ENCODE data around the gene TUBA4B. TPM values are rescaled to one million over a fixed set of nuclear protein-coding genes. Genes with fewer than 3 reads are reported as not detected.

Gene TUBA4B
- total and polyA plus RNA-seq, 2 of the 4 experiments (the other 2 are of a cell fraction): not detected

- TF ChIP-seq ELK1 (IDR thresholded peaks at IDR 0.05; ENCODE audit: borderline replicate concordance, low read depth, low read length): no peak
These were observed 26.3 kb downstream of the TUBA4B start, which contains the start of gene DNAJB2 (continued) for GRCh38 chr2:219279151-219279915.

- WGBS, 2 experiments (ENCODE audit: extremely low coverage in 2 of 2, insufficient read length in 1 of 2): 40% methylated on average over 1 of the region's 12 CpGs; no CpG with 5 or more reads in 1 of the 2 experiments
- DNase-seq: no peak
- POLR2A ChIA-PET (ENCODE audit: unreplicated experiment): no interaction called here
These were observed 27.0 kb downstream of the TUBA4B start for GRCh38 chr2:219279916-219280516.

More at GRCh38 chr2:219279916-219280516, 27.0 kb downstream of the TUBA4B start:
- no peak for ATAC-seq (ENCODE audit: low read depth)
- H3K9me3 ChIP-seq (ENCODE audit: control insufficient read depth, insufficient read depth, low read length): no peaks in the 10 kb centered on the region
- peaks cover 43% of the 10 kb centered on the region for H3K36me3 ChIP-seq (ENCODE audit: control insufficient read depth, insufficient read depth, low read length)
- CTCF ChIA-PET: interaction anchor here (1.1 to 3.2 kb wide), 2 partner anchors 15 to 108 kb away, joined by 3 to 29 read pairs; no protein-coding TSS in a partner anchor
- TF ChIP-seq CHD1 (IDR thresholded peaks at IDR 0.05; ENCODE audit: low read depth, low read length) (0 out of 2 replicates have a peak, but pooled peaks have one; percentile 5), MXI1 (IDR thresholded peaks at IDR 0.05; ENCODE audit: borderline replicate concordance, low read depth, low read length) (no peak), MAFK (IDR thresholded peaks at IDR 0.05; ENCODE audit: low read depth, low read length) (no peak), MAZ (IDR thresholded peaks at IDR 0.05; ENCODE audit: borderline replicate concordance, low read depth, low read length) (no peak), USF2 (IDR thresholded peaks at IDR 0.05; ENCODE audit: low read depth, low read length) (no peak), FOS (IDR thresholded peaks at IDR 0.05; ENCODE audit: low read depth, low read length) (0 out of 2 replicates have a peak, but pooled peaks have one; percentile 1), RAD21 (IDR thresholded peaks at IDR 0.05; ENCODE audit: low read length) (no peak), BHLHE40 (IDR thresholded peaks at IDR 0.05; ENCODE audit: low read depth, low read length) (no peak), CEBPB (IDR thresholded peaks at IDR 0.05; ENCODE audit: low read depth, low read length) (no peak), RCOR1 (IDR thresholded peaks at IDR 0.05; ENCODE audit: insufficient replicate concordance, low read length) (peak; percentile 69)
- H2AFZ ChIP-seq (replicated peaks; ENCODE audit: low read length, poor library complexity): peak overlapping the region; percentile 90
- no peaks in the 10 kb centered on the region for H3K27me3 ChIP-seq (ENCODE audit: control insufficient read depth, insufficient read depth, low read length)
- peak overlapping the region; percentile 82 for H3K27ac ChIP-seq (ENCODE audit: insufficient read depth, low read length)
- no TSS peak for BruUV-seq (replicated peaks)
- H3K23ac ChIP-seq (ENCODE audit: low read depth, low read length): peak overlapping the region; percentile 37; the same call in 1 of the 2 replicates
- peak overlapping the region; percentile 18 for H4K91ac ChIP-seq (ENCODE audit: insufficient read depth, low read depth, low read length)
- H2AK9ac ChIP-seq (replicated peaks; ENCODE audit: low read depth, low read length, poor library complexity): peak overlapping the region; percentile 49
- intact Hi-C loops (cut with micrococcal nuclease): loop anchor here (1.0 to 5.0 kb wide), 3 partner anchors 9 to 103 kb away; partner anchors contain the start of genes ABCB6, CNPPD1 and RETREG2
- peak overlapping the region; percentile 87 for H3K56ac ChIP-seq (ENCODE audit: extremely low read depth, insufficient read depth, low read length)
- dilution Hi-C loops (cut with HindIII; ENCODE audit: low sequenced_read_pairs, unreplicated experiment): no loop called here
- H4K8ac ChIP-seq (ENCODE audit: low read depth in 2 of 2, low read length in 2 of 2): peak overlapping the region; percentile 29 to 49; a peak in 3 of 4 replicates
- peak overlapping the region; percentile 95 for H3K4me2 ChIP-seq (ENCODE audit: low read depth, low read length)
- H4K5ac ChIP-seq (ENCODE audit: low read depth, low read length): peak overlapping the region; percentile 83
- peak overlapping the region; percentile 80 for H3K18ac ChIP-seq (ENCODE audit: low read depth, low read length)
- H2BK20ac ChIP-seq (ENCODE audit: low read depth, low read length): no peak overlapping the region
- peaks cover 16 to 30% of the 10 kb centered on the region in 2 experiments for H3K79me1 ChIP-seq (ENCODE audit: low read depth in 1 of 2, low read length in 2 of 2)
- H3K4me1 ChIP-seq (ENCODE audit: control insufficient read depth, insufficient read depth, low read length): peaks cover 12% of the 10 kb centered on the region
- H2BK15ac ChIP-seq (ENCODE audit: low read depth, low read length): peak overlapping the region; percentile 75; the same call in 1 of the 3 replicates
- H3K9me1 ChIP-seq (ENCODE audit: insufficient read depth, low read length): peaks cover 8% of the 10 kb centered on the region
- H2AK5ac ChIP-seq (ENCODE audit: low read depth, low read length): peak overlapping the region; percentile 56
- H4K20me1 ChIP-seq (ENCODE audit: insufficient read depth, low read length): no peaks in the 10 kb centered on the region
- peak overlapping the region; percentile 36 for H2BK120ac ChIP-seq (ENCODE audit: low read depth, low read length)
- peak overlapping the region; percentile 65 for H3K4me3 ChIP-seq (ENCODE audit: insufficient read depth, low read depth, low read length)
- H3K4ac ChIP-seq (ENCODE audit: low read depth, low read length): peak overlapping the region; percentile 44
- peak overlapping the region; percentile 79 for H2BK5ac ChIP-seq (ENCODE audit: low read depth, low read length, poor library complexity, severe bottlenecking)
- in situ Hi-C loops (cut with MboI; ENCODE audit: low sequenced_read_pairs): no loop called here
- peak overlapping the region; percentile 96 for H3K14ac ChIP-seq (replicated peaks; ENCODE audit: low read depth, low read length)
- H3K9ac ChIP-seq (ENCODE audit: low read depth, low read length): peak overlapping the region; percentile 85
